Lower lobe of right lung (tissue), 2 donors: Measurements from ENCODE around the gene INPP4A. TPM values are rescaled to one million over a fixed set of nuclear protein-coding genes. Genes with fewer than 3 reads are reported as not detected.

Source experiments
- ATAC-seq, 2 donors: fragments of 200-7000 bp; cut with Tn5 transposase; one replicate each; pipeline ENCODE4 v1.9.1; 2020 to 2022; ENCODE audit warnings: mild to moderate bottlenecking in 2 of 2, moderate library complexity in 2 of 2
- DNase-seq: peaks from one replicate; pipeline ENCODE4 v3.0.0-alpha.2; 2020
- H3K27ac ChIP-seq: fragments of 200-600 bp; one replicate; pipeline ENCODE4 v1.8.0; 2022
- H3K27me3 ChIP-seq: fragments of 200-600 bp; one replicate; pipeline ENCODE4 v1.8.0; 2022; ENCODE audit warnings: low read depth
- H3K36me3 ChIP-seq: fragments of 200-600 bp; one replicate; pipeline ENCODE4 v1.8.0; 2022; ENCODE audit warnings: mild to moderate bottlenecking
- H3K4me1 ChIP-seq: fragments of 200-600 bp; one replicate; pipeline ENCODE4 v1.8.0; 2022
- H3K4me3 ChIP-seq: fragments of 200-600 bp; one replicate; pipeline ENCODE4 v1.8.0; 2022; ENCODE audit warnings: mild to moderate bottlenecking
- H3K9me3 ChIP-seq: fragments of 200-600 bp; one replicate; pipeline ENCODE4 v1.8.0; 2022
- intact Hi-C: fragments of 100-400 bp; cut with DNase I; formaldehyde crosslinking; loops from one replicate; pipeline ENCODE4 v1.11.0; 2022
- total RNA-seq: library from RNA; stranded (reverse); fragmentation: NEBNext Ultra II Directional; extraction: Animal tissue kit (Norgen Biotek cat#: 25700); gene quantifications from one replicate; pipeline ENCODE4 v1.2.1, GENCODE V29; 2021
- TF ChIP-seq, protein P1 (sequence below): fragments of 200-600 bp; IDR thresholded peaks from one replicate; pipeline ENCODE4 v1.8.0; 2022; ENCODE audit warnings: antibody characterized with exemption, mild to moderate bottlenecking
- donor health status: DM: no; HTN: yes; CAD: no; lungs with severe emphysema.

INPP4A gene
- total RNA-seq, 1 donor from 2014 or later: 35.6 TPM

DNA sequence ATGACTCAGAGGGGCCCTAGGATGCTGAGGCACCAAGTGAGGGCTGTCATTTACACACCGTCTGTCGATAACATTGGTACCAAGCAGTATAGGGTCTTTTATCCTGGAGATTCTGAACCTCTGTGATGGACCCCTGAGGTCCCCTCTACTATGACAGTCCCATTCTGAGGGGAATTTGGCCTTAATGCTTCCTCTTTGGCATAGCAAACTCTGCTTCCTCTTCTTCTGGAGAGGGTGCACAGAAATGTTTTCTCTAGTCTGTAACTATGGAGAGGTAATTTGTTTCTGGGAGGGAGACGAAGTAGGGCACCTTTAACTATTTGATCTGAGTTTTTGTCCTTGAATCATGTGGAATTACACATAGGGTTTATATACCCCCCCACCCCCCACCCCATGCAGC, 44.8 kb downstream of the INPP4A start:
- ATAC-seq: no peak
- Histone ChIP-seq H3K9me3 (no peaks in the 10 kb centered on the region), H3K27me3 (no peaks in the 10 kb centered on the region), H3K27ac (no peak overlapping the region), H3K4me3 (no peak overlapping the region), H3K36me3 (no peaks in the 10 kb centered on the region), H3K4me1 (peaks cover 51% of the 10 kb centered on the region)
- no peak for DNase-seq
- TF ChIP-seq, protein P1, sequence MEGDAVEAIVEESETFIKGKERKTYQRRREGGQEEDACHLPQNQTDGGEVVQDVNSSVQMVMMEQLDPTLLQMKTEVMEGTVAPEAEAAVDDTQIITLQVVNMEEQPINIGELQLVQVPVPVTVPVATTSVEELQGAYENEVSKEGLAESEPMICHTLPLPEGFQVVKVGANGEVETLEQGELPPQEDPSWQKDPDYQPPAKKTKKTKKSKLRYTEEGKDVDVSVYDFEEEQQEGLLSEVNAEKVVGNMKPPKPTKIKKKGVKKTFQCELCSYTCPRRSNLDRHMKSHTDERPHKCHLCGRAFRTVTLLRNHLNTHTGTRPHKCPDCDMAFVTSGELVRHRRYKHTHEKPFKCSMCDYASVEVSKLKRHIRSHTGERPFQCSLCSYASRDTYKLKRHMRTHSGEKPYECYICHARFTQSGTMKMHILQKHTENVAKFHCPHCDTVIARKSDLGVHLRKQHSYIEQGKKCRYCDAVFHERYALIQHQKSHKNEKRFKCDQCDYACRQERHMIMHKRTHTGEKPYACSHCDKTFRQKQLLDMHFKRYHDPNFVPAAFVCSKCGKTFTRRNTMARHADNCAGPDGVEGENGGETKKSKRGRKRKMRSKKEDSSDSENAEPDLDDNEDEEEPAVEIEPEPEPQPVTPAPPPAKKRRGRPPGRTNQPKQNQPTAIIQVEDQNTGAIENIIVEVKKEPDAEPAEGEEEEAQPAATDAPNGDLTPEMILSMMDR: no peak
- intact Hi-C loops: no loop called here

DNA sequence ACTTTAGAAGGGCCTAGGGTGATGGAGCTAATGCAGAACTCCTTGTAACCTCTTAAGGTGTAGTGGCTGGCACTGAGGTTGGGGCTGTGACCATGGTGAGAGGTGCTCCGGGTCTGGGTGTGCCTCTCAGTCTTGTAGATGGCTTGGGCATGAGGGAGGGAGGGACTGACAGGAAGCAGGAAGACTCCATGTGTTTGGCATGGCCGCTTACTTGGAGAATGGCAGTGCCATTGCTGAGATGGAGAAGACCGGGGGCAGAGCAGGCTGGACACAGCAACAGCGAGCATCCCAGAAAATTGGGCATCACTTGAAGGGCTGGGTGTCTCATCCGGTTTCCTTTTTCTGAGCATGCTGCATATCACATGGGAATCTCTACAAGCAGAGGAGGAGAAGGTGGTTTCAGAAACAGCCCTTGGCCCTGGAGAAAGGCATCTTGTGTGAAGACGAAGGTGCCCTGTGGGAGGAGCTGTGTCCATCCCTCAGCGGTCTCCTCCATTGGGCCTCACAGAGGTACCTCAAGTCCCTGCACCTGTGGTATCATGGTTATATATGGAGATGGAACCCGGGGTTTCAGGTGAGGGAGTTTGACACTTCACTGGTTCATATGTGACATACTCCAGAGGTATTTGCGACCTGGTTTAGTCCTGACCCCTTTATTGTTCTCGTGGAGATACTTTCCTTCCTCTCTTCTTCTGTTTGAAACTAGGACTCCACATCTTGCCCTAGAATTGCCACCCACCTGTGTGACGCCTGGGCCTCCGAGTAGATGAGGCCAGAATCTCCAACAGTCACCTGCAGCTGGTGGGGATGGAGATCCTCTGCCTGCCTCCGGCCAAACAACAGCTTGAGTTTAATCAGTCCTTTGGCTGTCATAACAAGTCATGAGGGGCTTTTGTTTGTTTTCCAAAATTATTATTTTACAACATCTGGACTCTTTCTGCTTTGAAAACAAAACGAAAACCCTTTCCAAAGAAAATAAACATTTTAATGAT, 45.6 kb downstream of the INPP4A start:
- Histone ChIP-seq H3K9me3 (no peaks in the 10 kb centered on the region), H3K36me3 (no peaks in the 10 kb centered on the region), H3K27me3 (no peaks in the 10 kb centered on the region), H3K4me1 (peaks cover 43% of the 10 kb centered on the region), H3K4me3 (no peak overlapping the region), H3K27ac (no peak overlapping the region)
- ATAC-seq (peak in 1 of 2 donors; percentile 31), DNase-seq (no peak)
- intact Hi-C loops: no loop called here
- TF ChIP-seq, protein P1: no peak

DNA sequence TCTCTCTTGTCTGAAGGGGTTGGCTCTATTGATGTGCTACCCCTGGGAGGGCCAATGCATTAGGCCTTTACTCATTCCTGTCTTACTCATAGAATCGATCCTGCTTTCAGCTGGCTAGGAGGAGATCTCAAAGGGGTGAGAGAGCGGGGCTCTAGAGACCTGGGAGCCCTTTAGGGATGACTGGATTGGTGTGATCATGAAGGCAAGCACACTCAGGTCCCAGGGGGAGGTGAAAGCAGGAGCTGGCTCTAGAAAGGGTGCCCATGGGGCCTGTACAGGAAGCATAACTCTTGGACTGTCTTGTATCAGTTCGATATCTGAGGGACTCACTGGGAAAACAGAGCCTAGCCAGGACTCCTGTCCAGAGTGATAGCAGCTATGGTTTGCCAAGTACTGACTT, 47.8 kb downstream of the INPP4A start:
- no peak overlapping the region for H3K4me3 ChIP-seq
- intact Hi-C loops: no loop called here
- H3K27me3 ChIP-seq: no peaks in the 10 kb centered on the region
- H3K4me1 ChIP-seq: peaks cover 29% of the 10 kb centered on the region
- TF ChIP-seq, protein P1: no peak
- no peaks in the 10 kb centered on the region for H3K36me3 ChIP-seq
- no peak overlapping the region for H3K27ac ChIP-seq
- DNase-seq (no peak), ATAC-seq (no peak)
- H3K9me3 ChIP-seq: no peaks in the 10 kb centered on the region

DNA sequence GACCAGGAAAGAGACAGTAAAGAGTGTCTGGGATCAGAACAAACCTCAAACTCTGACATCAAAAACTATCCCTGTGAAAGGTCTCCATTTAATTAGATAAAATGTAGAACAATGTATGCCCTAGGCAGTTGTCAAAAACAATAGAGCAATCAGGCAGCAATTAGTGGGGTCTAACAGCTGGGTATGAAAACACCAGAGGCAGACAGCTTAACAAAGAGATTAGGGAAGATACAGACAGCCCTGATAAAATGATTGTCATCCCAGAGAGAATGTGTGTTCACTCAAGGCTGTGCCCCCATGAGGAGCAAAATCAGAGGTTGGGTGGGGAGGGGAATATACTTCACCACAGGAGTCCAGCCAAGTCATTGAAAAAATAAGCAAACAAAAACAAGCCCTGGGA, 50.0 kb downstream of the INPP4A start:
- Histone ChIP-seq H3K27ac (no peak overlapping the region), H3K4me1 (peaks cover 14% of the 10 kb centered on the region), H3K36me3 (no peaks in the 10 kb centered on the region), H3K27me3 (no peaks in the 10 kb centered on the region), H3K4me3 (no peak overlapping the region), H3K9me3 (no peaks in the 10 kb centered on the region)
- TF ChIP-seq, protein P1: no peak
- ATAC-seq (no peak), DNase-seq (no peak)
- intact Hi-C loops: no loop called here

DNA sequence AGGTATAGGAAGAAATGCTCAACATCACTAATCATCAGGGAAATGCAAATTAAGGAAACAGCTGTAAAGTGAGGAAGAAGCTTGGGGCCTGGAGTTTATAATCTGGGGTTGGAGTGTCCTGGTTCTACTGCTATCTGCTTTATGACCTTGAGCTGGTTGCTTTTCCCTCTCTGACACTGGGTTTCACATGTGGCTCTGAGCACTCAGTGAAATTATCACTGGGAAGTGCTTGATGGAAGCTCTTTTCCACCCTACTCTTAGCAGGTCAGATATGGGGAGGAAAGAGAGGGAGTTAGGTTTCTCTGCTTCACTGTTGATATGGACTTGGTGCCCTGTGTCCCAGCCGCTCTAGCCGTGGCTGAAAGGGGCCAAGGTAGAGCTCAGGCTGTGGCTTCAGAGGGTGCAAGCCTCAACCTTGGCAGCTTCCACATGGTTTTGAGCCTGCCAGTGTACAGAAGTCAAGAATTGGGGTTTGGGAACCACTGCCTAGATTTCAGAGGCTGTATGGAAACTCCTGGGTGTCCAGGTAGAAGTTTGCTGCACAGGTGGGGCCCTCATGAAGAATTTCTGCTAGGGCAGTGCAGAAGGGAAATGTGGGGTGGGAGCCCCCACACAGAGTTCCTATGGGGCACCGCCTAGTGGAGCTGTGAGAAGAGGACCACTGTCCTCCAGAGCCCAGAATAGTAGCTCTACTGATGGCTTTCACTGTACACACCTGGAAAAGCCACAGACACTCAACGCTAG, 52.3 kb downstream of the INPP4A start:
- TF ChIP-seq, protein P1: no peak
- H3K27ac ChIP-seq: no peak overlapping the region
- peaks cover 5% of the 10 kb centered on the region for H3K4me1 ChIP-seq
- intact Hi-C loops: no loop called here
- ATAC-seq (no peak), DNase-seq (no peak)
- no peaks in the 10 kb centered on the region for H3K9me3 ChIP-seq
- H3K4me3 ChIP-seq: no peak overlapping the region
- H3K36me3 ChIP-seq: no peaks in the 10 kb centered on the region
- no peaks in the 10 kb centered on the region for H3K27me3 ChIP-seq
